GM12878 (cell line): ENCODE results near the gene ABHD1. TPM values are rescaled to one million over a fixed set of nuclear protein-coding genes. Genes with fewer than 3 reads are reported as not detected.

Experiments used
- ATAC-seq: fragments of 200-7000 bp; cut with Tn5 transposase; 3 replicates; pipeline ENCODE4 v1.9.1; 2020; ENCODE audit warnings: mild to moderate bottlenecking, moderate library complexity
- BruUV-seq: library from RNA; stranded (reverse); fragments of 400-500 nt; replicated peaks from 2 replicates; lab custom pipeline; 2021; lab: Mats Ljungman, UMichigan
- CTCF ChIA-PET: fragments of 300-600 bp; sonication (Branson Sonifier 250); formaldehyde crosslinking; extraction: SDS; loops from one replicate; lab custom pipeline; 2021; ENCODE audit warnings: inconsistent platforms; lab: Yijun Ruan, JAX
- POLR2A ChIA-PET: fragments of 350-600 bp; formaldehyde crosslinking; extraction: SDS; loops from one replicate; lab custom pipeline; 2021; ENCODE audit warnings: inconsistent platforms; lab: Charles Lee
- RAD21 ChIA-PET: fragments of 300-600 bp; sonication (Branson Sonifier 250); formaldehyde crosslinking; loops from one replicate; lab custom pipeline; 2023; ENCODE audit warnings: antibody characterized with exemption; ENCODE audit not compliant: unreplicated experiment; lab: Charles Lee
- SMC1A ChIA-PET: fragments of 300-600 bp; sonication (Branson Sonifier 250); formaldehyde crosslinking; loops from one replicate; lab custom pipeline; 2023; ENCODE audit not compliant: unreplicated experiment, uncharacterized antibody; lab: Charles Lee
- DNase-seq: peaks from one replicate; pipeline ENCODE4 v3.0.0-alpha.2; 2011; ENCODE audit warnings: low read depth, low spot score
- FAIRE-seq: peaks from 3 replicates; lab custom pipeline; 2011; peaks lifted over from hg19 to GRCh38; lab: Jason Lieb, UNC
- H2AFZ ChIP-seq: 2 replicates; pipeline ENCODE4 v1.6.0; 2011; ENCODE audit warnings: low read depth, low read length, control low read depth; ENCODE audit not compliant: control insufficient read depth
- H3K27ac ChIP-seq: 2 replicates; pipeline ENCODE4 v1.5.1; 2011; ENCODE audit warnings: control low read depth; ENCODE audit not compliant: control insufficient read depth, insufficient read depth
- H3K27me3 ChIP-seq, 2 experiments: replicated peaks in 1 of 2; 2 replicates each; pipeline versions ENCODE4 v1.6.0 to v1.6.1; 2011; ENCODE audit warnings: low read length in 1 of 2; ENCODE audit not compliant: control insufficient read depth in 2 of 2, insufficient read depth in 2 of 2
- H3K36me3 ChIP-seq, 2 experiments: 2 replicates each; pipeline ENCODE4 v1.5.1; 2011; ENCODE audit warnings: low read length in 1 of 2; ENCODE audit not compliant: control insufficient read depth in 2 of 2, insufficient read depth in 2 of 2
- H3K4me1 ChIP-seq: 2 replicates; pipeline ENCODE4 v1.6.1; 2011; ENCODE audit warnings: mild to moderate bottlenecking, low read length, moderate library complexity, mixed read lengths; ENCODE audit not compliant: control insufficient read depth, insufficient read depth
- H3K4me2 ChIP-seq: 2 replicates; pipeline ENCODE4 v1.6.0; 2011; ENCODE audit warnings: control low read depth; ENCODE audit not compliant: control insufficient read depth, insufficient read depth
- H3K4me3 ChIP-seq: fragments of 200-600 bp; sonication (generic); 2 replicates; pipeline ENCODE4 v1.5.1; 2016
- H3K79me2 ChIP-seq: 2 replicates; pipeline ENCODE4 v1.6.0; 2011; ENCODE audit warnings: low read length; ENCODE audit not compliant: control insufficient read depth, insufficient read depth
- H3K9ac ChIP-seq: 2 replicates; pipeline ENCODE4 v1.8.0; 2011; ENCODE audit warnings: low read length, control low read depth, mixed read lengths; ENCODE audit not compliant: control insufficient read depth, insufficient read depth
- H3K9me3 ChIP-seq: replicated peaks from 3 replicates; pipeline ENCODE4 v1.5.1; 2011; ENCODE audit warnings: mild to moderate bottlenecking, low read length; ENCODE audit not compliant: control insufficient read depth, insufficient read depth
- H4K20me1 ChIP-seq: 2 replicates; pipeline ENCODE4 v1.6.0; 2011; ENCODE audit not compliant: control insufficient read depth, insufficient read depth
- ATF3 ChIP-seq: IDR thresholded peaks from 2 replicates; pipeline ENCODE4 v1.6.1; 2011; ENCODE audit warnings: low read depth, mild to moderate bottlenecking, low read length, moderate library complexity, borderline replicate concordance; ENCODE audit errors: extremely low read depth
- BACH1 ChIP-seq: fragments of 450-650 bp; IDR thresholded peaks from 2 replicates; pipeline ENCODE4 v1.6.1; 2017; ENCODE audit warnings: mild to moderate bottlenecking, borderline replicate concordance
- CREB1 ChIP-seq: IDR thresholded peaks from 2 replicates; pipeline ENCODE4 v1.6.1; 2012; ENCODE audit warnings: low read depth, mild to moderate bottlenecking, inconsistent platforms
- FOS ChIP-seq: IDR thresholded peaks from 3 replicates; pipeline ENCODE4 v1.6.1; 2011; ENCODE audit warnings: borderline replicate concordance; ENCODE audit not compliant: insufficient read length; ENCODE audit errors: extremely low read depth
- FOXK2 ChIP-seq: fragments of 450-650 bp; IDR thresholded peaks from 2 replicates; pipeline ENCODE4 v1.6.1; 2017; ENCODE audit warnings: mild to moderate bottlenecking, moderate library complexity
- HDAC2 ChIP-seq: fragments of 200-600 bp; sonication (generic); IDR thresholded peaks from 2 replicates; pipeline ENCODE4 v1.6.1; 2017
- IKZF2 ChIP-seq, 2 experiments: fragments of 450-650 bp; IDR thresholded peaks; 2 replicates each; pipeline ENCODE4 v1.6.1; 2017; ENCODE audit warnings: mild to moderate bottlenecking in 2 of 2, moderate library complexity in 2 of 2
- IRF4 ChIP-seq: IDR thresholded peaks from 2 replicates; pipeline ENCODE4 v1.6.1; 2011; ENCODE audit warnings: low read depth, low read length
- KLF5 ChIP-seq: fragments of 450-650 bp; IDR thresholded peaks from 2 replicates; pipeline ENCODE4 v1.6.1; 2014; ENCODE audit warnings: mild to moderate bottlenecking; ENCODE audit not compliant: partially characterized antibody
- NFXL1 ChIP-seq: fragments of 450-650 bp; IDR thresholded peaks from 2 replicates; pipeline ENCODE4 v1.6.1; 2017; ENCODE audit warnings: antibody characterized with exemption, mild to moderate bottlenecking, borderline replicate concordance
- RAD51 ChIP-seq: fragments of 450-650 bp; IDR thresholded peaks from 2 replicates; pipeline ENCODE4 v1.6.1; 2016; ENCODE audit warnings: moderate library complexity, mild to moderate bottlenecking, inconsistent platforms
- SMAD5 ChIP-seq: IDR thresholded peaks from 2 replicates; pipeline ENCODE4 v1.6.1; 2016; ENCODE audit warnings: antibody characterized with exemption, low read depth
- SMARCA5 ChIP-seq: fragments of 450-650 bp; IDR thresholded peaks from 2 replicates; pipeline ENCODE4 v1.6.1; 2017; ENCODE audit warnings: mild to moderate bottlenecking
- TAF1 ChIP-seq: IDR thresholded peaks from 2 replicates; pipeline ENCODE4 v1.6.1; 2011; ENCODE audit warnings: mild to moderate bottlenecking, low read depth, low read length, borderline replicate concordance
- TCF3 ChIP-seq: IDR thresholded peaks from 2 replicates; pipeline ENCODE4 v1.6.1; 2012; ENCODE audit warnings: low read depth, mild to moderate bottlenecking, low read length, borderline replicate concordance; ENCODE audit not compliant: insufficient read depth
- ZNF217 ChIP-seq: fragments of 450-650 bp; IDR thresholded peaks from 2 replicates; pipeline ENCODE4 v1.6.1; 2017; ENCODE audit warnings: antibody characterized with exemption, mild to moderate bottlenecking
- ZNF592 ChIP-seq: fragments of 450-650 bp; IDR thresholded peaks from 2 replicates; pipeline ENCODE4 v1.6.1; 2017; ENCODE audit warnings: mild to moderate bottlenecking, moderate library complexity
- WGBS: methylation state at CpG from one replicate; pipeline ENCODE4 v1.1.6; 2016; ENCODE audit warnings: low lambda C conversion rate; ENCODE audit not compliant: insufficient replicate concordance, insufficient coverage; ENCODE audit errors: missing lambda C conversion rate; 5-methylcytosine and 5-hydroxymethylcytosine counted together
- in situ Hi-C: fragments of 300-500 bp; cut with MboI; formaldehyde crosslinking; loops from 9 replicates; pipeline ENCODE4 v1.14.3; 2018; ENCODE audit warnings: mixed read lengths
- intact Hi-C: fragments of 100-400 bp; cut with micrococcal nuclease; formaldehyde crosslinking; loops from one replicate; pipeline ENCODE4 v1.14.2; 2022; ENCODE audit not compliant: unreplicated experiment
- polyA plus RNA-seq, 11 experiments: library from polyadenylated mRNA; depleted of rRNA in 4 of 11; unstranded in 6 of 11; stranded (reverse) in 5 of 11; fragments of >200 nt; fragmentation: Nextera tagmentation in 4 of 11; fragmentation: Illumina TruSeq in 1 of 11; extraction: Ambion mirVana in 4 of 11; extraction: Trizol in 1 of 11; gene quantifications; 1 replicate in 1 of 11; 2 replicates in 10 of 11; pipeline versions ENCODE4 v1.2.1 to v1.2.3, GENCODE V29; 2011 to 2016; ENCODE audit warnings: inconsistent platforms in 2 of 11, missing spikeins in 2 of 11, low read depth in 1 of 11
- total RNA-seq, 4 experiments: library from RNA; depleted of rRNA in 3 of 4; stranded (reverse); fragments of >200 nt in 3 of 4; fragmentation: Illumina TruSeq in 1 of 4; extraction: Trizol in 1 of 4; gene quantifications; 2 replicates each; pipeline versions ENCODE4 v1.2.1 to v1.2.3, GENCODE V29; 2013 to 2021
- TF ChIP-seq, protein P1 (sequence below): IDR thresholded peaks from 2 replicates; pipeline ENCODE4 v1.6.1; 2012; ENCODE audit warnings: low read depth, low read length, improper control_type of control experiment

ABHD1 gene
- total and polyA plus RNA-seq, 10 of the 15 experiments (the other 5 are each of a cell fraction or from before 2014, with no cell fraction given) = 0.04 to 0.35 (median 0.17) TPM; not detected in 2

- Histone ChIP-seq H3K36me3 (no peaks in the 10 kb centered on the region), H3K9ac (no peak overlapping the region), H3K4me3 (no peak overlapping the region), H3K27me3 (no peaks in the 10 kb centered on the region), H3K79me2 (no peaks in the 10 kb centered on the region), H2AFZ (no peak overlapping the region), H3K9me3 (no peaks in the 10 kb centered on the region), H3K27ac (no peak overlapping the region), H3K4me2 (no peak overlapping the region), H4K20me1 (no peaks in the 10 kb centered on the region), H3K4me1 (peaks cover 25% of the 10 kb centered on the region)
- in situ Hi-C loops (loop anchor here (10.0 kb wide), 1 partner anchor 118 kb away; no protein-coding TSS in a partner anchor), intact Hi-C loops (no loop called here)
- no peak for TF ChIP-seq BACH1
- no peak for TF ChIP-seq FOXK2
- TF ChIP-seq IRF4 = no peak
- no peak for TF ChIP-seq IKZF2 (IDR thresholded peaks at IDR 0.05)
- no peak for TF ChIP-seq ZNF217
- no peak for TF ChIP-seq FOS
- no peak for TF ChIP-seq ATF3
- TF ChIP-seq NFXL1 = no peak
- no peak for TF ChIP-seq HDAC2
- no peak for TF ChIP-seq CREB1
- no peak for TF ChIP-seq KLF5
- no peak for TF ChIP-seq ZNF592
- TF ChIP-seq SMAD5 = no peak
- TF ChIP-seq TCF3 = no peak
- TF ChIP-seq, protein P1, sequence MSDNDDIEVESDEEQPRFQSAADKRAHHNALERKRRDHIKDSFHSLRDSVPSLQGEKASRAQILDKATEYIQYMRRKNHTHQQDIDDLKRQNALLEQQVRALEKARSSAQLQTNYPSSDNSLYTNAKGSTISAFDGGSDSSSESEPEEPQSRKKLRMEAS = no peak
- no peak for TF ChIP-seq RAD51
- TF ChIP-seq SMARCA5 = no peak
- TF ChIP-seq TAF1 = no peak
- DNase-seq (no peak), FAIRE-seq (no peak), ATAC-seq (no peak)
- ChIA-PET POLR2A (interaction anchor here (0.6 to 4.9 kb wide), 5 partner anchors 10 to 45 kb away, joined by 3 to 43 read pairs (median 5); partner anchors contain the start of genes AGBL5 and OST4), RAD21 (interaction anchor here (1.0 to 2.3 kb wide), 5 partner anchors 10 to 738 kb away, joined by 3 to 22 read pairs (median 5); partner anchors contain the start of genes AGBL5 and OST4), SMC1A (interaction anchor here (1.4 to 3.6 kb wide), 2 partner anchors 30 to 32 kb away, joined by 5 to 19 read pairs; partner anchors contain the start of gene AGBL5), CTCF (interaction anchor here (0.6 to 8.6 kb wide), 6 partner anchors 8 to 546 kb away, joined by 4 to 85 read pairs (median 16); partner anchors contain the start of genes AGBL5, CCDC121, GPN1 and OST4)
- BruUV-seq = no TSS peak
- 83% methylated on average over 24 of the region's 27 CpGs for WGBS
These were observed 40.7 kb upstream of the ABHD1 start for GRCh38 chr2:27082773-27083409.
